NCI-H1436 treated with DMSO at 0.1 percent for 48 hours (cell line): Measurements from ENCODE around the gene CHST11.
"Not testable (repeated sequence)": the region's sequence is repeated elsewhere in the genome, so short reads cannot be mapped to it uniquely, and the experiment has no call there.

ENCODE experiments used
- DNase-seq: peaks from one replicate; lab custom pipeline; 2025; lab: John Stamatoyannopoulos, UW

The CHST11 gene

DNA sequence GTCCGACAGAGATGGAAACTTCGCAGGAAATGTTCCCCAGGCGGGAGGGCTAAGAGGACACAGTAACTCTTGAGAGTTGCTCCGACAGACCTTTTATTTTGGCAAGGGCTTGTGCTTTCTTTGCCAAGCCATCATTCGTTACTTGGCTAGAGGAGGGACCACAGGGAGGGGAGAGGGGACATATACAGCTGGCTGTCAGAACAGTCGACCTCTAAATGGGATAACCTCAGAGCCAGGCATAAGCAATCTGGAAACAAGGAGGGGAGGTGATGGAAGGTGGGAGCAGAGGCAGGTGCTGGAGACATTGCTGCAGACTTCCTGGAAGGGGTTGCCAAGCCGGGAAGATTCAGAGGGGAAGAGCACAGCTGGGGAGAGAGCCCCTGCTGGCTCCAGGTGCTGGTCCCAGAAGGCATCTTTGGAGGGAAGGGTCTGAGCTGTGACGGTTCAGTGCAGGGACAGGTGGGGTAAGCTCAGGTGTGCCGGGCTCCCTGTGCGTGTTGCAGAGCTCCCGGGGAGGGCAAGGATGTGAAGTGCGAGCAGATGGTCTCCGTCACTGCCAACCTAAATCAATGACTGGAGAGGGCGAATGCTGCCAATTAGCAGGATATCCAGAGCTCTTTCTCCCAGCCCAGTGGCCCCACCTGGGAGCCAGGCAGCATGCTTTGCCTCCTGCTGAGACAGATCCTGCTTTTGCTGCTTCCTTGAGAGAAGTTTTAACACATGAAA, 50.1 kb downstream of the CHST11 start:
- DNase-seq = no peak

DNA sequence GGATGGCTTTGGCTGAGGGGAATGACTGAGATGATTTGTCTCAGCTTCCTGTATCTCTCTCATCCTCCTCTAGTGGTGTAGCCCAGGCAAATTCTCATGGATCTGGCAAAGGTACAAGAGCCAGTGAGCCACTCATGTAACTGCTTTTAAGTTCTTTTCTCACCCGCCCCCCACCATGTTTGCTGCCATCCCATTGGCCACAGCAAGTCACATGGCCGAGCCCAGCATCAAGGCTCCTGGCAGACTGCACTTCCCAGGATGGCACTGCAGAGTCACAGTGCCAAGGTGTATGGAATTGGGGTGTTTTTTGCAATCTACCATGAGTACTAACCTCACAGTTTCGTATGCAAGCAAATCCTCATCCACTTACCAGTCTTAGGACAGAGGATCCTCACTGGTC, 50.9 kb downstream of the CHST11 start:
- no peak for DNase-seq

DNA sequence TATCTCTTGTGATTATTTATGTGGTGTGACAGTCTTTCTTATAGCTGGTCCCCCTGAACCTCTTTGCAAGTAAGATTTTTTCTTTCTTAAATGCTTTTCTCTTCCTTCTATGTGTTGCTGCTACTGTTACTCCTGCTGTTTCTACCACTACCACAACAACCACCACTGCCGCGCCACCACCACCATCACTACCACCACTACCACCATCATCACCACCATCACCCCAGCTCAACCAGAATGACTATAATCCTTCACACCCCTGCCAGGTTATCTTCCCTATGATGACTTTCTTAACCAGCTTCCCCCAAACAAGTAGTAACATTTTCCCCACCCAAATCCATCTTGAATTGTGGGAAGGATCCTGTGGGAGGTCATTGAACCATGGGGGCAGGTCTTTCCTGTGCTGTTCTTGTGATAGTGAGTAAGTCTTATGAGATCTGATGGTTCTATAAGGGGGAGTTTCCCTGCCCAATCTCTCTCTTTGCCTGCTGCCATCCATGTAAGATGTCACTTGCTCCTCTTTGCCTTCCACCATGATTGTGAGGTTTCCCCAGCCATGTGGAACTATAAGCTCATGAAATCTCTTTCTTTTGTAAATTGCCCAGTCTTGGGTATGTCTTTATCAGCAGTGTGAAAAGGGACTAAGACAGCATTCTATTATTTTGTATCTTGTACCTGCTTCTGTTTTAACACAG, 52.2 kb downstream of the CHST11 start:
- no peak for DNase-seq

DNA sequence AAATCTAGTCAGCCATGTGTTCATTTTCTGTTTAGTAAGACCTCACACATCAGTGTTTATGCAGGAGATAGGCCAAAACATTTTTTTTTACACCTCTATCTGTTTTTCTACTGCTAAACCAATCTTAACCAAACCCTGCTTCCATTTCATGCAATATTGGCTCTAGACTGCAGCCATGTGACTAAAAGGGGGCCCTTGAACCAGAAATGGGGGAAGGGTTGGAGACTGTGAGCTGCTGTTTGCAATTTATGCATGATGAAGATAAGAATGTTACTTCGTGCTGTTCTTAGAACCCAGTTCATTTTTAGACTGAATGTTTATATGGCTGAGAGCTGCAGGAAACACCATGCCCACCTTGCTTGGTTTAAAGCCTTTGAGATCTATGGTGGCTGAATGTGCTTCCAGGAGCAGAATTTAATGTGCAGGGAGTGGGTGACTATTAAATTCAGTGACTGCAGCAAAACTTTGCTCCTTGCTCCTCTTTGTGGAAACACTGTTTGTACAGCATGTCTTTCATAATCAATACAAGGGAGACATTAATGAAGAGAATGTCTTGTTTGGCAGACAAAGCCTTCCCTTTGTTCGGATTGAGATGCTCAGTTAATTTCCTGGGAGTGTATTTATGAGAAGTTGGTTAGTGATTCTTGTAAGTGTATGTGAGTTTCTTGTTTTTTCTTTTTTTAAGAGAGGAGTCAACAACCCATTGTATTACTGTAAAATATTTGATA, 53.6 kb downstream of the CHST11 start:
- DNase-seq = no peak

- no peak for DNase-seq
Observed at GRCh38 chr12:104510873-104511440, 54.2 kb downstream of the CHST11 start.

DNA sequence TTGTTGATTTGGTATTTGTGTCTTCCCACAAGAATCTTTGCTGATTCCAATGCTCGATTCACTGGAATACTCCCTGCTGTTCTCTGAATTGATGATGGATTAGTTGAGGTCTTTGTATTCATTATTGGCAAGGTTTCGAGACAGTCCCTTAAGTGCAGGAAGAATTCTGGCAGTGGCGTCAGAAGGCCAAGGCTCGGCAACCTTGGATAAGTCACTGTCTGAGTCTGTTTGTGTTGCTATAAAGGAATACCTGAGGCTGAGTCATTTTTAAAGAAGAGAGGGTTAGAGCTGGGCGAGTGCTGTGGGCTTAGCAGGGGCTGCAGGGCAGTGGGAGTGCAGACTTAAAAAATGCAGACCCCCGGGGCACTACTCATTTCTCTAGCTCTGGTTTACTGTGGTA, 56.9 kb downstream of the CHST11 start:
- no peak for DNase-seq

GRCh38 chr12:104514092-104514810, 57.5 kb downstream of the CHST11 start:
- DNase-seq = no peak

DNA sequence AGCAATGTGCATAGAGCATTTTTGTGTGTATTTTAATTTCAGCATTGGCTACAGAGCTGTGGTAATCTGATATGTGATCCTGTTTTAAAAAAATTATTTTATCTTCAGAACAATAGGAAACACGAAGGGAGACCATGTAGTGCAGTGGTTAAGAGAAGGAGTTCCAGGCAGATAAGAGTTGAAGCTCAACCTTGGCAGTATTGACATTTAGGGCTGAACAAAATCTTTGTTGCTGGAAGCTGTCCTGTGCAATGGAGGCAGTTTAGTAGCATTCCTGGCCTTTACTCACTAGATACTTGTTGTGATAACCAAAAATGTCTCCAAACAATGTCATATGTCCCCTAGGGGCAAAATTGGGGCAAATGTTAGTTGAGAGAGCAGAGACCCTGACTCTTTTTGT, 59.2 kb downstream of the CHST11 start:
- no peak for DNase-seq

GRCh38 chr12:104516821-104517220, 60.1 kb downstream of the CHST11 start:
- DNase-seq = no peak

DNA sequence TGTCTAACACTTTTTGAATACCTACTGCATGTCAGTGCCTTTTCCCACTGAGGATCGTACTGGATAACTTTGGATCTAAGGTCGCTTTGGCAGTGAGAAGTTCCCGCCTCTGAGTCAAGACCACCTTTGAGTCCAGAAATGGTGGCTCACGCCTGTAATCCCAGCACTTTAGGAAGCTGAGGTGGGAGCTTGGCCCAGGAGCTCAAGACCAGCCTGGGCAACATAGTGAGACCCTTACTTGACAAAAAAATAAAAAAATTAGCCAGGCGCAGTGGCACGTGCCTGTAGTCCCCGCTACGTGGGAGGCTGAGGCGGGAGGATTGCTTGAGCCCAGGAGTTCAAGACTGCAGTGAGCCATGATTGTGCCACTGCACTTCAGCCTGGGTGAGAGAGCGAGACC, 61.1 kb downstream of the CHST11 start:
- no peak for DNase-seq

DNA sequence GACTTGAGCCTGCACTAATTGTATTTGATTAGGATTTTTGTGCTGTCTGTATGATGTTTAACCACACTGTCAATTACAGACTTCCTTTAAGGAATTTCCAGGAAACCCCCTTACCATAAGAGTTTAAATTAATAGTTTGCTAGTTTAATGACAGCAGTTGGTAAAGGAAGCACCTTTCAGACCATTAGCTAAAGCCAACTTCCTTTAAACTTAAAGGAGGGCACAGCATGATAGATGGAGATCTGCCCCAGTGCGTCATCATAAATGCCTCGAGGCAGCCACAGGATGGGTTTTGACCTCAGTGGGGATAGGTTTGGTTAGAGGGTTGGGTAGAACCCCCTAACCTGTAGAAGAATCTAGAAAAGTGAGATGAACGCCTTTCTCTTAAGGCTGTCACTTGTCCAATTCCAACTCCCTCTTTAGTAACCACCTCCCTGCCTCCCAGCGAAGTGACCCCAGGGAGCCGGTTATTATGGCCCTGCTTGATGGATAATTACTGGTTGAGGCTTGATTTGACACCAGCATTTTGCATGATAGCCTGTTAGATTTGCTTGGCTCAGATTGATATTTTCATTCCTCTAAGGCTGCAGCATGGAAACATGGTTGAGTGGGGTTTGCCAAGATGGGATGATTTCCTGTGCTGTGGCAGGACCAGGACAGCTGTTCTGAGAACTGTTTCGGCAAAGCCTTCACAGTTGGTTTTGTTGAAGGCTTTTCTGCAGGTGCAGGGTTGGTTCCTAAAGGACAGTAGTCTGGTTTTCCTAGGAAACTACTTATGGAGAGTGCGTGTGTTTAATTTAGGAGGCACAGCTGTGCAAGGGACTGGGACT, 62.7 kb downstream of the CHST11 start:
- DNase-seq = no peak

- no peak for DNase-seq
Observed at GRCh38 chr12:104520242-104520900, 63.6 kb downstream of the CHST11 start.

DNA sequence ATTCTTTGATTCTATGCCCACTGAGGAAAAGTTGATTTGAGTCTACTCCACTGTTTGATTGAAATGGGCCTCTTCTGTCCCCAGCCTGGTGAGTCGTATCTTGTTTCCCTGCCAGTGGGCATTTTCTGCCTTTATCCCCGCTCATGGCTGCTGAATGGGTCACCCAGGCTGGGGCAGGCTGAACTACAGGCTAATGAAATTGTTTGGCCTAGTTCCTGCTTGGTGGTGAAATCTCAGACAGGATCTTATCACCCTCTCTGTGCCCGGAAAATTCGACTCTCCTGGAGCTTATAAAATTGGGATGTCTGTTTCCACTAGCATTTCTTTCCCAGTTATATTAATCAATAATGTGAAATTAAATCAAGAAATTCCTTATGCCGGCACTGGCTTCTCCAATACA, 65.0 kb downstream of the CHST11 start:
- no peak for DNase-seq

DNA sequence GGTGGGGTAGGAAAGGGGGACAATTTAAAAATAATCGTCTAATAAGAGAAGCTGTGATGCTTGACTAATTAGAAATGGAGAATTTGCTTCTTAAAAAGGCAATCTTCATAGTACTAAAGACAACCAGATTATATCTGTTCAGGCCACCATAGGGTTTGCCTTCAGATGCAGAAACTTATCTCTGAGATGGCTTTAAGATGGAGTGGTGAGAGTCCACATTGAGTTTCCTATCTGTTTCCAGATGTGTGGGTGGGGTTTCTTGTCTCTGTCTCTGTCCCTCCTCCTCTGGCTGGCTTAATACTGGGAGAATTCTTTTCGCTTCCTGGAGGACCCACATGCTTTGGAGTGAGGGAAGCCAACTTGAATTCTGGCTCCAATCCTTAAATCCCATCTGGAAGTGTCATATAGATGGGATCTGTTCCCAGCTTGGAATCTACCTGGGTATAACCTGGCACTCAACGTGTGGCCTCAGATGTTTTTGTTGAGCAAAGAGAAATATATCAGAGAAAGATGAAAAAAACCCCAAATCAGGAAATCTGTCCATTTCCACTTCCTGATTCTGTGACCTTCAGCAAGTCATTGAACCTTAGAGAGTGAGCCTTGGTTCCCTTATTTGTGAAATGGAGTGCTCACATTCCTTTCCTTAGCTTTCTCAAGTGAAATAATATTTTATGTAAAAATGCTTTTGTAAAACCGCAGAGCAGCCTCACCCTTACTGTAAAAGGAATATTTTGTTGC, 66.4 kb downstream of the CHST11 start:
- DNase-seq = no peak

DNA sequence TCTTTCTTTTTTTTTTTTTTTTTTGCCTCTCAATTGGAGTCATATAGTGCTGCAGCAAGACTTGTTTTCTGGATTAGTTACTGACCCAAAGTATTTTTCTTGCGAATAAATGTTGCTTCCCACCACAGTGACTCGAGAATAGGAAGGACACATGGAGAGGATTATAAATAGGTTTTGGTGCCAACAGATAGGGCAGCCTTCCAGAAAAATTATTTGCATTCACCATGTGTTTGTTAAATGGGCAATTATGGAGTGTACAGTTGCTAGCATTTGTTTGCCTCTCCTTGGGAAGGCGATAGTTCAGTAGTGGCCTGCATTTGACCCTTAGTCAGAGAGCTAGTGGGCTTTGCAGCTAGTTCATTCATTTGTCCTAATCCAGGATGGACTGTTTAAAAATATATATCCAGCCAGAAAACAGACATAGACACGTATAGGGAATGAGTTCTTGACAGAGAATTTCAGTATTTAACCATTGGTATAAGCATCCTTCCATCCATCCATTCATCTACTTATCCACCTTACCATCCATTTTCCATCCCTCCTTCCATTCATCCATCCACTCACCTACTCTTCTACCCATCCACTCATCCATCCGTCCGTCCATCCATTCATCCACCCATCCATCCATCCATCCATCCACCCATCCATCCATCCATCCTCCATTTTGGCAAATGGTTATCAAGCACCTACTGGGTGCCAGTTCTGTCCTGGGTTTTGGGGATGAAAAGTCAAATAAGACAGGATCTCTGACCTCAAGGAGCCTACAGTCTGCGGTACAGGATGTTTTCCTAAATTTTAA, 67.5 kb downstream of the CHST11 start:
- DNase-seq = no peak

GRCh38 chr12:104526320-104526719, 69.6 kb downstream of the CHST11 start:
- no peak for DNase-seq

- no peak for DNase-seq
Observed at GRCh38 chr12:104526751-104527150, 70.0 kb downstream of the CHST11 start.

- not testable (repeated sequence) for DNase-seq
Observed at GRCh38 chr12:104527653-104528052, 70.9 kb downstream of the CHST11 start.
